WTC11 (cell line): Measurements from ENCODE around the gene GRP.

Source experiments
- AFF4 ChIP-seq: sonication (generic); formaldehyde crosslinking; IDR thresholded peaks from 2 replicates; pipeline ENCODE4 v1.8.1; 2023; ENCODE audit warnings: mild to moderate bottlenecking, missing genetic modification reagents, borderline replicate concordance
- CTCF ChIP-seq: fragments of 200-600 bp; IDR thresholded peaks from 2 replicates; pipeline ENCODE4 v1.8.0; 2022; ENCODE audit warnings: antibody characterized with exemption
- E2F5 ChIP-seq: sonication (generic); formaldehyde crosslinking; IDR thresholded peaks from 2 replicates; pipeline ENCODE4 v1.8.1; 2022; ENCODE audit warnings: mild to moderate bottlenecking, moderate library complexity, missing genetic modification reagents
- JAZF1 ChIP-seq: fragments of 250-450 bp; sonication (Bioruptor Pico); IDR thresholded peaks from 2 replicates; pipeline ENCODE4 v1.9.0; 2021; ENCODE audit warnings: moderate library complexity, mild to moderate bottlenecking, inconsistent platforms
- KAT7 ChIP-seq: sonication (generic); formaldehyde crosslinking; IDR thresholded peaks from 2 replicates; pipeline ENCODE4 v1.8.1; 2023; ENCODE audit warnings: missing genetic modification reagents, mild to moderate bottlenecking, borderline replicate concordance
- MAX ChIP-seq: sonication (generic); formaldehyde crosslinking; IDR thresholded peaks from 2 replicates; pipeline ENCODE4 v1.8.0; 2022; ENCODE audit warnings: mild to moderate bottlenecking, missing genetic modification reagents
- PREB ChIP-seq: sonication (generic); formaldehyde crosslinking; IDR thresholded peaks from 2 replicates; pipeline ENCODE4 v1.8.1; 2022; ENCODE audit warnings: mild to moderate bottlenecking, missing genetic modification reagents, moderate library complexity, borderline replicate concordance
- TEAD1 ChIP-seq: sonication (generic); formaldehyde crosslinking; IDR thresholded peaks from 2 replicates; pipeline ENCODE4 v1.8.0; 2022; ENCODE audit warnings: mild to moderate bottlenecking, missing genetic modification reagents
- USF2 ChIP-seq: sonication (generic); formaldehyde crosslinking; IDR thresholded peaks from 2 replicates; pipeline ENCODE4 v1.8.1; 2023; ENCODE audit warnings: mild to moderate bottlenecking, missing genetic modification reagents, moderate library complexity

- TF ChIP-seq E2F5 (no peak), PREB (CRISPR knock-in tag) (no peak), AFF4 (CRISPR knock-in tag) (no peak), CTCF (no peak), USF2 (CRISPR knock-in tag) (no peak), JAZF1 (no peak), MAX (CRISPR knock-in tag) (no peak), TEAD1 (no peak), KAT7 (no peak)
Observed at GRCh38 chr18:59231114-59231513, 11.2 kb downstream of the GRP start.
